ENCODE data around the gene FCHSD2.

DNA sequence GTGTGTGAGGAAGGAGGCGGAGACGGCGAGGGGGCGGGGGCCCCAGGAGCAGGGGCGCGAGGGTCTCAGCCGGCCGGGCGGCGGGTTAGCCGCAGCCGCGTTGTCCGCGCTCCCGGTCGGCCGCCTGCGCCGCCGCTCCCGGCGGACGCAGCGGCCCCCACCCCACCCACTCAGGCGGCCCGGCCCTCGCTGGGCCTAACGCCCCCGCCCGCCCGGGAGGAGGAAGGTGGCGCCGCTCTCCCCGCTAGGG lies at the start of gene FCHSD2:
- TF ChIP-seq CTCF (IDR thresholded peaks at IDR 0.05; ENCODE audit: borderline replicate concordance, extremely low read depth, low read length, poor library complexity, severe bottlenecking), result no peak
- no peak for TF ChIP-seq EZH2 (IDR thresholded peaks at IDR 0.05; ENCODE audit: borderline replicate concordance, low read depth, low read length, severe bottlenecking)

Data from DND-41 (cell line).